ENCODE measurements around the gene BST1.

DNA sequence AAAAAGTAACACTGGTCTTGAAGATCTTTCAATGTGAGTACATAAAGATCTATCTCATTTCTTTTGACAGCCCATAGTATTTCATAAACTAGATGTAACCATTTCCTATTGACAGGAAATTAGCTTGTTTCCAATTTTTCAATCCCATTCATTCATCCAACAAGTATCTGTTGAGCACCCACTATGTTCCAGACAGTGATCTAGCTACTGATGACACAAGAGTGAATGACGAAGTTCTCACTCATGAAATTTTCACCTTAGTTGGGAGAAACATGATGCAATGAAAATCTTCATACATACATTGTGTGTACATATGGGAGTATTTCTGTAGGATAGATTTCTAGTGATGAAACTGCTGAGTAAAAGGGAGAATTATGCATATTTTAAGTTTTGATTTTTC, 76.9 kb downstream of the BST1 start:
- TF ChIP-seq, protein P1, sequence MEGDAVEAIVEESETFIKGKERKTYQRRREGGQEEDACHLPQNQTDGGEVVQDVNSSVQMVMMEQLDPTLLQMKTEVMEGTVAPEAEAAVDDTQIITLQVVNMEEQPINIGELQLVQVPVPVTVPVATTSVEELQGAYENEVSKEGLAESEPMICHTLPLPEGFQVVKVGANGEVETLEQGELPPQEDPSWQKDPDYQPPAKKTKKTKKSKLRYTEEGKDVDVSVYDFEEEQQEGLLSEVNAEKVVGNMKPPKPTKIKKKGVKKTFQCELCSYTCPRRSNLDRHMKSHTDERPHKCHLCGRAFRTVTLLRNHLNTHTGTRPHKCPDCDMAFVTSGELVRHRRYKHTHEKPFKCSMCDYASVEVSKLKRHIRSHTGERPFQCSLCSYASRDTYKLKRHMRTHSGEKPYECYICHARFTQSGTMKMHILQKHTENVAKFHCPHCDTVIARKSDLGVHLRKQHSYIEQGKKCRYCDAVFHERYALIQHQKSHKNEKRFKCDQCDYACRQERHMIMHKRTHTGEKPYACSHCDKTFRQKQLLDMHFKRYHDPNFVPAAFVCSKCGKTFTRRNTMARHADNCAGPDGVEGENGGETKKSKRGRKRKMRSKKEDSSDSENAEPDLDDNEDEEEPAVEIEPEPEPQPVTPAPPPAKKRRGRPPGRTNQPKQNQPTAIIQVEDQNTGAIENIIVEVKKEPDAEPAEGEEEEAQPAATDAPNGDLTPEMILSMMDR (conservative IDR thresholded peaks at IDR 0.05) = no peak
- TF ChIP-seq ZFX (IDR thresholded peaks at IDR 0.05) = no peak

All from C4-2B (cell line).